ENCODE data around the gene SLC25A47. TPM values are rescaled to one million over a fixed set of nuclear protein-coding genes. Genes with fewer than 3 reads are reported as not detected.

The SLC25A47 gene
- total and polyA plus RNA-seq, 9 of the 15 experiments (the other 6 are each of a cell fraction or from before 2014, with no cell fraction given) = 0.09 to 0.23 (median 0.22) TPM; not detected in 6

DNA sequence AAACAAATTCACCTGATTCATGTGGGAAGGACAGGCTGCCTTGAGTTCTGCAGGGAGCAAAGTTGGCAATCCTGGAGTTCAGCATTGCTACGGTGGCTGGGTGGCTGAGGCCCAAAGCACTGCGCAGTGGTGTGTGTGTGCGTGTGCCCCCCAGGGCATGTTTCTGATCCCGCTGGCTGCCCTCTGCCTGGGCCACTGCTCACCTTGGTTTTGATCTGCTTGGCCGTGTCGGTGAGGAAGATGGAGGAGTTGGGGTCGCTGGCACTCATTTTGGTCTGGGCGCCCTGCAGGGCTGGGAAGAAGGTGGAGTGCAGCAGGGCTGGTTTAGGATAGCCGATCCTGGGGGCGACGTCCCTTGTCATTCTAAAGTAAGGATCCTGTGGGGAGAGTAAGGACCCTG is 19.1 kb downstream of the SLC25A47 start:
- BruUV-seq (replicated peaks) = no TSS peak
- peak; percentile 5 for ATAC-seq
- H4K20me1 ChIP-seq (replicated peaks; ENCODE audit: control insufficient read depth, insufficient read depth, low read length) = no peaks in the 10 kb centered on the region; the same call in 1 of the 2 replicates

More for the DNA sequence above, 19.1 kb downstream of the SLC25A47 start:
- POLR2A ChIA-PET = interaction anchor here (0.7 to 2.3 kb wide), 3 partner anchors 10 to 43 kb away, joined by 4 to 13 read pairs (median 4); no protein-coding TSS in a partner anchor
- in situ Hi-C loops (cut with MboI) = no loop called here
- 97% methylated on average over 6 of the region's 11 CpGs for WGBS (ENCODE audit: insufficient coverage, low coverage, missing lambda C conversion rate)
- Histone ChIP-seq H3K36me3 (ENCODE audit: control insufficient read depth, insufficient read depth, low read length) (peaks cover 67% of the 10 kb centered on the region), H2AFZ (ENCODE audit: low read depth, low read length) (no peak overlapping the region), H3K9ac (ENCODE audit: insufficient read depth in 1 of 2, low read depth in 2 of 2, low read length in 2 of 2) (peak overlapping the region in 1 of 2 experiments; percentile 17; a peak in 1 of 4 replicates), H3K9me3 (replicated peaks; ENCODE audit: control insufficient read depth, insufficient read depth, low read depth, low read length) (no peaks in the 10 kb centered on the region), H3K27ac (ENCODE audit: extremely low read depth, low read depth, low read length) (no peak overlapping the region), H3K4me3 (no peak overlapping the region), H3K9me1 (ENCODE audit: control insufficient read depth, insufficient read depth, low read length) (no peaks in the 10 kb centered on the region), H3K79me2 (ENCODE audit: control insufficient read depth, insufficient read depth, low read length) (no peaks in the 10 kb centered on the region), H3K27me3 (ENCODE audit: control insufficient read depth in 2 of 2, insufficient read depth in 2 of 2, low read length in 2 of 2) (no peaks in the 10 kb centered on the region), H3K4me1 (replicated peaks in 1 of 2; ENCODE audit: control insufficient read depth in 2 of 2, insufficient read depth in 2 of 2, low read length in 2 of 2) (peaks cover 0 to 5% of the 10 kb centered on the region in 2 experiments; a peak in 2 of 5 replicates), H3K4me2 (ENCODE audit: insufficient read depth, low read length) (no peak overlapping the region)
- DNase-seq (ENCODE audit: extremely low read depth in 1 of 4, low spot score in 3 of 4) (no peak), FAIRE-seq (no peak)
- intact Hi-C loops (cut with micrococcal nuclease) = no loop called here
- TF ChIP-seq SIN3A (IDR thresholded peaks at IDR 0.05; ENCODE audit: borderline replicate concordance in 2 of 2, control insufficient read depth in 1 of 2, low read depth in 2 of 2, low read length in 2 of 2) (no peak), NCOA6 (IDR thresholded peaks at IDR 0.05) (no peak), MED1 (CRISPR knock-in tag; IDR thresholded peaks at IDR 0.05; ENCODE audit: borderline replicate concordance) (no peak), KAT7 (CRISPR knock-in tag; IDR thresholded peaks at IDR 0.05; ENCODE audit: borderline replicate concordance) (no peak), POLR2AphosphoS2 (IDR thresholded peaks at IDR 0.05; ENCODE audit: low read length) (peak; percentile 2; the same call in 1 of the 2 replicates), RBM22 (IDR thresholded peaks at IDR 0.05; ENCODE audit: low read depth, low read length, poor library complexity, severe bottlenecking) (peak; percentile 89), PURB (CRISPR knock-in tag; IDR thresholded peaks at IDR 0.05; ENCODE audit: low read depth) (no peak), NCOA2 (IDR thresholded peaks at IDR 0.05; ENCODE audit: partially characterized antibody in 2 of 2) (no peak), POLR2G (IDR thresholded peaks at IDR 0.05; ENCODE audit: low read depth, low read length) (peak; percentile 83), CSDE1 (IDR thresholded peaks at IDR 0.05) (no peak), NCOR1 (IDR thresholded peaks at IDR 0.05) (no peak), POLR2A (conservative IDR thresholded peaks at IDR 0.05) (no peak), SMARCC2 (IDR thresholded peaks at IDR 0.05; ENCODE audit: low read depth) (no peak), RBFOX2 (IDR thresholded peaks at IDR 0.05; ENCODE audit: low read depth, low read length) (peak; percentile 58), BDP1 (IDR thresholded peaks at IDR 0.05; ENCODE audit: insufficient read depth, insufficient read length) (no peak)
- TF ChIP-seq, protein P1, sequence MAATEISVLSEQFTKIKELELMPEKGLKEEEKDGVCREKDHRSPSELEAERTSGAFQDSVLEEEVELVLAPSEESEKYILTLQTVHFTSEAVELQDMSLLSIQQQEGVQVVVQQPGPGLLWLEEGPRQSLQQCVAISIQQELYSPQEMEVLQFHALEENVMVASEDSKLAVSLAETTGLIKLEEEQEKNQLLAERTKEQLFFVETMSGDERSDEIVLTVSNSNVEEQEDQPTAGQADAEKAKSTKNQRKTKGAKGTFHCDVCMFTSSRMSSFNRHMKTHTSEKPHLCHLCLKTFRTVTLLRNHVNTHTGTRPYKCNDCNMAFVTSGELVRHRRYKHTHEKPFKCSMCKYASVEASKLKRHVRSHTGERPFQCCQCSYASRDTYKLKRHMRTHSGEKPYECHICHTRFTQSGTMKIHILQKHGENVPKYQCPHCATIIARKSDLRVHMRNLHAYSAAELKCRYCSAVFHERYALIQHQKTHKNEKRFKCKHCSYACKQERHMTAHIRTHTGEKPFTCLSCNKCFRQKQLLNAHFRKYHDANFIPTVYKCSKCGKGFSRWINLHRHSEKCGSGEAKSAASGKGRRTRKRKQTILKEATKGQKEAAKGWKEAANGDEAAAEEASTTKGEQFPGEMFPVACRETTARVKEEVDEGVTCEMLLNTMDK (IDR thresholded peaks at IDR 0.05; ENCODE audit: borderline replicate concordance, insufficient read depth, low read depth, low read length, poor library complexity, severe bottlenecking) = no peak
- TF ChIP-seq, protein P2, sequence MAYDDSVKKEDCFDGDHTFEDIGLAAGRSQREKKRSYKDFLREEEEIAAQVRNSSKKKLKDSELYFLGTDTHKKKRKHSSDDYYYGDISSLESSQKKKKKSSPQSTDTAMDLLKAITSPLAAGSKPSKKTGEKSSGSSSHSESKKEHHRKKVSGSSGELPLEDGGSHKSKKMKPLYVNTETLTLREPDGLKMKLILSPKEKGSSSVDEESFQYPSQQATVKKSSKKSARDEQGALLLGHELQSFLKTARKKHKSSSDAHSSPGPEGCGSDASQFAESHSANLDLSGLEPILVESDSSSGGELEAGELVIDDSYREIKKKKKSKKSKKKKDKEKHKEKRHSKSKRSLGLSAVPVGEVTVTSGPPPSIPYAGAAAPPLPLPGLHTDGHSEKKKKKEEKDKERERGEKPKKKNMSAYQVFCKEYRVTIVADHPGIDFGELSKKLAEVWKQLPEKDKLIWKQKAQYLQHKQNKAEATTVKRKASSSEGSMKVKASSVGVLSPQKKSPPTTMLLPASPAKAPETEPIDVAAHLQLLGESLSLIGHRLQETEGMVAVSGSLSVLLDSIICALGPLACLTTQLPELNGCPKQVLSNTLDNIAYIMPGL (CRISPR knock-in tag; IDR thresholded peaks at IDR 0.05) = no peak
- TF ChIP-seq, protein P3, sequence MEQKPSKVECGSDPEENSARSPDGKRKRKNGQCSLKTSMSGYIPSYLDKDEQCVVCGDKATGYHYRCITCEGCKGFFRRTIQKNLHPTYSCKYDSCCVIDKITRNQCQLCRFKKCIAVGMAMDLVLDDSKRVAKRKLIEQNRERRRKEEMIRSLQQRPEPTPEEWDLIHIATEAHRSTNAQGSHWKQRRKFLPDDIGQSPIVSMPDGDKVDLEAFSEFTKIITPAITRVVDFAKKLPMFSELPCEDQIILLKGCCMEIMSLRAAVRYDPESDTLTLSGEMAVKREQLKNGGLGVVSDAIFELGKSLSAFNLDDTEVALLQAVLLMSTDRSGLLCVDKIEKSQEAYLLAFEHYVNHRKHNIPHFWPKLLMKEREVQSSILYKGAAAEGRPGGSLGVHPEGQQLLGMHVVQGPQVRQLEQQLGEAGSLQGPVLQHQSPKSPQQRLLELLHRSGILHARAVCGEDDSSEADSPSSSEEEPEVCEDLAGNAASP (IDR thresholded peaks at IDR 0.05) = no peak
- CTCF ChIA-PET (ENCODE audit: low intra/inter-chr PET ratio) = no interaction called here

Data from K562 (cell line).